ENCODE measurements around the gene KCNH3. TPM values are rescaled to one million over a fixed set of nuclear protein-coding genes. Genes with fewer than 3 reads are reported as not detected.

KCNH3 gene
- total and polyA plus RNA-seq, 8 donors = 0.25 to 0.61 (median 0.49) TPM; not detected in 4

DNA sequence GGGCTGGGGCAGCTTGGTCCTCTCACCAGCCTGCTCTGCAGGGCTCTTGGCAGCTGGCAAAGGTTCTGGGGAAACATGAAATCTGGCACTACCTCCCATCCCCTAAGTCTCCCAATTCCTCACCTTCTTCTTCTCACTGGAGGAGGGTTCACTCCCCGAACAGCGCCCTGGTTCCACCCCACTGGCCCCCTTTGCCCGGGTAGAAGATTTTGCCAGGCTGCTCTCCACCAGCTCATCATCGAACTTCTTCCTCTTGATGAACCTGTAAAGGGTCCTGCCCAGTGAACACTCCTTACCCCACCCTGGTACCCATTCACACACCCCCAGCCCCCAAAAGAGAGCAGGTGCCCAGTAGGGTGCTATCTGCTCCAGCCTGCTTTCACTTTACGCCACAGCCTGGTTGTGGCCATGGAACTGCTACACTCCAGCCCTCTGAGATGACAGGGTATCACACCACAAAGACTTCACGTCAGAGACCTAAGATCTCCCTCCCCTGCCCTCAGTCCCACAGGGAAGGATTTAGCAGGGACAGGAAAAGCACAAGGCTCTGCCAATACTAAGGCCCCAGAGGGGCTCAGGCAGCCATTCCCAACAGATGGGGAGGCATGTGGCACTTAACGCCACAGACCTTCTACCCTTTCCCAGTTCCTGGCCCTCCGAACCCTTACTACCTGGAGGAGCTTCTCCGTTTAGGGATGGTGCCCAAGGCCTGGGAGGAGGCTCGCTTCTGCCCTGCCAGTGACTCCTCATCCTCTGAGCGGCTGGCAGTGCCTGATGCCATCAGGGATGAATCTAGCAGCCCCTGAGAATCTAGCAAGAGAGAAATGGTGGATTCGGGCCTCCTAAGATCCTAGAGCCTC is 26.8 kb downstream of the KCNH3 start:
- H3K36me3 ChIP-seq = peaks cover 42 to 59% (median 50%) of the 10 kb centered on the region in 4 donors
- DNase-seq = peak in 1 of 2 donors; percentile 1

DNA sequence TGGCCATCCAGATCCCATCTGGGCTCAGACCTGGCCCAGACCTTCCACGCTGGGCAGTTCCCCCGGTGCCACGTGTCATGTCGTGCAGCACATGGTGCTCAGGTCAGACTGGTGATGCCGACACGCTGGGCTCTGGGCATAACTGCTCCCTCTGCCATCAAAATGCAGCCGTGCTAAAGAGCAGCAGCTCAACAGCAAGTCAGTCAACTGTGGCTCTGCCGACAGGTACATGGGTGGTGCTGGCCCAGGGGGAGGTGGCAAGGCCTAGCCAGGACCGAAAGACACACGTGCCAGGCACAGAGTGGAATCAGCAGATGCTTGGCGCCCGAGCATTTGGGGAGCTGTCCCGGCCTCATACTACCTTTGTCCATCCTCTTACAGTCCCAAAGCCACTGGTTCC is 27.5 kb downstream of the KCNH3 start:
- no peak overlapping the region for H3K27ac ChIP-seq
- WGBS, 5 donors = 91 to 100% (median 96%) methylated on average over 8 to 13 of the region's 13 CpGs
- peaks cover 17 to 64% (median 40%) of the 10 kb centered on the region in 4 donors for H3K4me1 ChIP-seq
- no peaks in the 10 kb centered on the region for H3K9me3 ChIP-seq
- H3K4me3 ChIP-seq = peak overlapping the region in 1 of 4 donors; percentile 96
- peaks cover 36 to 52% (median 43%) of the 10 kb centered on the region in 4 donors for H3K36me3 ChIP-seq
- intact Hi-C loops (cut with DNase I; ENCODE audit: low total_unique reads) = no loop called here
- no peaks in the 10 kb centered on the region for H3K27me3 ChIP-seq
- DNase-seq = no peak
- TF ChIP-seq POLR2A (IDR thresholded peaks at IDR 0.05) (no peak), EP300 (IDR thresholded peaks at IDR 0.05) (no peak), POLR2AphosphoS5 (IDR thresholded peaks at IDR 0.05) (no peak)
- TF ChIP-seq, protein P1, sequence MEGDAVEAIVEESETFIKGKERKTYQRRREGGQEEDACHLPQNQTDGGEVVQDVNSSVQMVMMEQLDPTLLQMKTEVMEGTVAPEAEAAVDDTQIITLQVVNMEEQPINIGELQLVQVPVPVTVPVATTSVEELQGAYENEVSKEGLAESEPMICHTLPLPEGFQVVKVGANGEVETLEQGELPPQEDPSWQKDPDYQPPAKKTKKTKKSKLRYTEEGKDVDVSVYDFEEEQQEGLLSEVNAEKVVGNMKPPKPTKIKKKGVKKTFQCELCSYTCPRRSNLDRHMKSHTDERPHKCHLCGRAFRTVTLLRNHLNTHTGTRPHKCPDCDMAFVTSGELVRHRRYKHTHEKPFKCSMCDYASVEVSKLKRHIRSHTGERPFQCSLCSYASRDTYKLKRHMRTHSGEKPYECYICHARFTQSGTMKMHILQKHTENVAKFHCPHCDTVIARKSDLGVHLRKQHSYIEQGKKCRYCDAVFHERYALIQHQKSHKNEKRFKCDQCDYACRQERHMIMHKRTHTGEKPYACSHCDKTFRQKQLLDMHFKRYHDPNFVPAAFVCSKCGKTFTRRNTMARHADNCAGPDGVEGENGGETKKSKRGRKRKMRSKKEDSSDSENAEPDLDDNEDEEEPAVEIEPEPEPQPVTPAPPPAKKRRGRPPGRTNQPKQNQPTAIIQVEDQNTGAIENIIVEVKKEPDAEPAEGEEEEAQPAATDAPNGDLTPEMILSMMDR (IDR thresholded peaks at IDR 0.05) = no peak

More for the DNA sequence above, 26.8 kb downstream of the KCNH3 start:
- no peaks in the 10 kb centered on the region for H3K27me3 ChIP-seq
- intact Hi-C loops (cut with DNase I; ENCODE audit: low total_unique reads) = no loop called here
- H3K27ac ChIP-seq = no peak overlapping the region
- H3K4me3 ChIP-seq = peak overlapping the region in 1 of 4 donors; percentile 96
- WGBS, 5 donors = 89 to 95% (median 94%) methylated on average over 10 to 12 of the region's 12 CpGs
- TF ChIP-seq EP300 (IDR thresholded peaks at IDR 0.05) (no peak), POLR2A (IDR thresholded peaks at IDR 0.05) (no peak), POLR2AphosphoS5 (IDR thresholded peaks at IDR 0.05) (no peak)
- TF ChIP-seq, protein P1 (IDR thresholded peaks at IDR 0.05) = no peak
- H3K9me3 ChIP-seq = no peaks in the 10 kb centered on the region
- peaks cover 17 to 57% (median 39%) of the 10 kb centered on the region in 4 donors for H3K4me1 ChIP-seq

DNA sequence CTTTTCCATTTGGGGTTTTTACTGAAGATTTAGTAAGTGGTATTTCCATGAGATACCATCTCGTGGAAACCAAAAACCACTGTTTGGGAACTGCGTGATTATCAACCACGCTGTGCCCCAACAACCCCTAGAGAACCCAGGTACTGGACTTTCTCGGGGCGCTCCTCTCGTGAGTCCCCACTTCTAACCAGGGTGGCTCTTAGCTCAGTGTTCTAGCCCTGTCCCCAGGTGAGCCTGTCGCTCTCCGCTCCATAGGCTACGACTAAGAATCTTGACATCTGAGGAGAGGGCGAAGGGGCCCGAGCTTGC is 28.4 kb downstream of the KCNH3 start:
- Histone ChIP-seq H3K27ac (peak overlapping the region; percentile 88 to 98 (median 94)), H3K4me1 (peaks cover 17 to 64% (median 40%) of the 10 kb centered on the region in 4 donors), H3K4me3 (peak overlapping the region; percentile 74 to 100 (median 97)), H3K36me3 (peaks cover 27 to 43% (median 34%) of the 10 kb centered on the region in 4 donors), H3K9me3 (no peaks in the 10 kb centered on the region), H3K27me3 (no peaks in the 10 kb centered on the region)
- intact Hi-C loops (cut with DNase I; ENCODE audit: low total_unique reads) = no loop called here
- no peak for DNase-seq
- 1 to 6% (median 2%) methylated on average over 10 to 11 of the region's 11 CpGs for WGBS, 5 donors
- no peak for TF ChIP-seq POLR2AphosphoS5 (IDR thresholded peaks at IDR 0.05)
- no peak for TF ChIP-seq POLR2A (IDR thresholded peaks at IDR 0.05)
- TF ChIP-seq EP300 (IDR thresholded peaks at IDR 0.05) = no peak
- TF ChIP-seq, protein P1 (IDR thresholded peaks at IDR 0.05) = no peak

DNA sequence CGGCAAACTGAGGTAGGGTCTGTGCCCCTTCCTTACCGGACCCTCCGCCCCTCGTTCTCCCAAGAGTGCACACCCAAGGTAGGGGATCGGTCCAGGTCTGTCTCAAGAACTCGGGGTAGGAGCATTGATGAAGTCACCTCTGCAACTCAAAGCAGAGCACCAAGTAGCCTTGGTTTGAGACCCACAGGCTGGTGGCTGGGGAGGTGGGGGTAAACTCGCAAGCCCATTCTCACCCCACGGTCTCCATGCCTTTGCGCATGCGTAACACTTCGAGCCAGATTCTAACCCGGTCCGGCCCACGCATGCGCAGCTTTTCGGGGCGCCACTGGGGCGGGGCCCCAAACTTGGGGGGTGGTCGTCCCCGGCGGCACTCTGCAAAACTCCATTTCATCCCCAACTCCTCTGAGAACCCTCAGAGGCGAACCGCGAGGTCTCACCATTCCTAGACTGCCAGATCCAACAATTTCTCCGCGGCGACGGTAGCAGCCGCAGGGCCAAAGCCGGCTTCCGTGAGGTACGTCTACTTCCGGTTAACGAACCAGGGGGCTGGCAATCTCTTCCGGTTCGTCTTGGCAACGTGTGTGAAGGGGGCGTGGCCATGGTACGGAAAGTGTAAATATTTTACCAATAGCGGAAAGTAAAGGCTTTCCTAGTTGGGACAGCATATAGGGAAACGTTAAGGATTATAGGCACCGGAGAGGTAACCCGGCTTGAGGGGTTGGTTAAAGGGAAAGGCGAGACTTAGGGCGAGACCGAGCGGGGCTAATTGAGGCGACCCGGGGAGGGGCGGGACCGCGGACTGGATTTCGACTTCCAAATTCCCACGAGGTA is 29.0 kb downstream of the KCNH3 start, which contains the start of gene MCRS1:
MCRS1 (minus strand) TSS at position 532 of the 831 bp plus-strand sequence. CDS start 1,411 bp downstream, outside the sequence.
- Histone ChIP-seq H3K4me1 (peaks cover 17 to 64% (median 40%) of the 10 kb centered on the region in 4 donors), H3K27ac (peak within 1 kb of the TSS; percentile 88 to 98 (median 94)), H3K36me3 (peaks cover 23 to 37% (median 28%) of the 10 kb centered on the region in 4 donors), H3K9me3 (no peaks in the 10 kb centered on the region), H3K4me3 (peak within 1 kb of the TSS; percentile 74 to 100 (median 97)), H3K27me3 (no peaks in the 10 kb centered on the region)
- intact Hi-C loops (cut with DNase I; ENCODE audit: low total_unique reads) = no loop called here
- TF ChIP-seq POLR2AphosphoS5 (IDR thresholded peaks at IDR 0.05) (peak; percentile 50 to 90 (median 87)), POLR2A (IDR thresholded peaks at IDR 0.05) (peak in 1 of 4 donors; percentile 44)
- TF ChIP-seq, protein P1 (IDR thresholded peaks at IDR 0.05) = no peak
- DNase-seq = peak; percentile 92 to 97
- WGBS, 5 donors = 0 to 1% (median 0%) methylated on average over 52 to 54 of the region's 54 CpGs

All from stomach (tissue), 9 donors.